ENCODE data around the gene SLC44A5. TPM values are rescaled to one million over a fixed set of nuclear protein-coding genes. Genes with fewer than 3 reads are reported as not detected.
"Not testable (repeated sequence)": the region's sequence is repeated elsewhere in the genome, so short reads cannot be mapped to it uniquely, and the experiment has no call there.

Gene SLC44A5
- polyA plus RNA-seq, 1 donor, result 16.4 TPM

DNA sequence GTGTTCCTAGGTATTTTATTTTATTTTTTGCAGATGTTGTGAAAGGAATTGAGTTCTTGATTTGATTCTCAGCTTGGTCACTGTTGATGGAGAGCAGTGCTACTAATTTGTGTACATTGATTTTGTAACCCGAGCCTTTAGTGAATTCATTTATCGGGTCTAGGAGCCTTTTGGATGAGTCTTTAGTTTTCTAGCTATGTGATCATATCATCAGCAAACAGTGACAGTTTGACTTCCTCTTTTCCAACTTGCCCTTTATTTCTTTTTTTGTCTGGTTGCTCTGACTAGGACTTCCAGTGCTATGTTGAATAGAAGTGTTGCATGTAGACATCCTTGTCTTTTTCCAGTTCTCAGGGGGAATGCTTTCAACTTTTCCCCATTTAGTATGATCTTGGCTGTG lies 337.8 kb downstream of the SLC44A5 start:
- no peak for DNase-seq

DNA sequence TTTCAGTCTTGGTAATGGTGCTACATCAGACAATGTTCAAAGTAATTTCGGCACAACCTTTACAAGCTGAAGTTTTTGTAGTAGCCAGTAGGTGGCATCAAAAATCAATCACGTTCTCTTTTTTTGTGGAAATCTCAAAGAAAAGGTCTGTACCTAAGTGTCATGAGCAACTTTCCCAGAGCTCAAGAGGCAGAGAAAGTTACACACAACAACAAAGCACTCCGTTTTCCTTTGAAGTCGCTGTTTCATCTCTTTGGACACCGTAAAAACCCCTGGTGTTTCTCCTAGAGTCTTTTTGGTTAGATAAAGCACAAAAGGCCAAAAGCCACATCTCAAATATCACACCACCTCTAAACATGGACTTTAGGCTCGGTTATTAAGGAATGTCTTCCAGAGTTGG lies 345.1 kb downstream of the SLC44A5 start:
- peak; percentile 62 for DNase-seq

DNA sequence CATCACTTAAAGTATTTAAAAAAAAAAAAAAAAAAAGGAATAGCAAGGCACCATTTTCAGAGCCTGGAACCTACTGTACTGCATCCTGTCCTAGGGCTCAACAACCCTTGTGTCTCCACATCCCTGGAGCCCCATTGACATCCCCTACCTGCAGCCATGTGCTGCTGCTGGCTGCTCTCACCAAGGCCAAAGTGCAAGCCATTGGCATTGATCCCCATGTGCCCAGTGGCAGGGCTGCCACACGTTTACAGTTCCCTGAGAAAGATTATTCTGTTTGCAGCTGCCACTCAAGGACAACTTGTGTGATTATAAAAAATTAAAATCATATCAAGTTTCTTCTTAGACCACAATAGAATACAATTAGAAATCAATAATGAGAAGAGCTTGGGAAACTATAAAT lies 346.8 kb downstream of the SLC44A5 start:
- no peak for DNase-seq

DNA sequence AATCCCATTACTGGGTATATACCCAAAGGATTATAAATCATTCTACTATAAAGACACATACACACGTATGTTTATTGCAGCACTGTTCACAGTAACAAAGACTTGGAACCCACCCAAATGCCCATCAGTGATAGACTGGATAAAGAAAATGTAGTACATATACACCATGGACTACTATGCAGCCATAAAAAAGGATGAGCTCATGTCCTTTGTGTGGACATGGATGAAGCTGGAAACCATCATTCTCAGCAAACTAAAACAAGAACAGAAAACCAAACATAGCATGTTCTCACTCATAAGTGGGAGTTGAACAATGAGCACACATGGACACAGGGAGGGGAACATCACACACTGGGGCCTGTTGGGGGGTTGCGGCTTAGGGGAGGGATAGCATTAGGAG lies 347.3 kb downstream of the SLC44A5 start:
- DNase-seq, result not testable (repeated sequence)

DNA sequence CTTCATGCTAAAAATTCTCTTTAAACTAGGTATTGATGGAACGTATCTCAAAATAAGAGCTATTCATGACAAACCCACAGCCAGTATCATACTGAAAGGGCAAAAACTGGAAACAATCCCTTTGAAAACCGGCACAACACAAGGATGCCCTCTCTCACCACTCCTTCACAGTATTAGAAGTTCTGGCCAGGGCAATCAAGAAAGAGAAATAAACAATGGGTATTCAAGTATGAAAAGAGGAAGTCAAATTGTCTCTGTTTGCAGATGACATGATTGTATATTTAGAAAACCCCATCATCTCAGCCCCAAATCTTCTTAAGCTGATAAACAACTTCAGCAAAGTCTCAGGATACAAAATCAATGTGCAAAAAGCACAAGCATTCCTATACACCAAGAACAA lies 349.0 kb downstream of the SLC44A5 start:
- DNase-seq, result not testable (repeated sequence)

DNA sequence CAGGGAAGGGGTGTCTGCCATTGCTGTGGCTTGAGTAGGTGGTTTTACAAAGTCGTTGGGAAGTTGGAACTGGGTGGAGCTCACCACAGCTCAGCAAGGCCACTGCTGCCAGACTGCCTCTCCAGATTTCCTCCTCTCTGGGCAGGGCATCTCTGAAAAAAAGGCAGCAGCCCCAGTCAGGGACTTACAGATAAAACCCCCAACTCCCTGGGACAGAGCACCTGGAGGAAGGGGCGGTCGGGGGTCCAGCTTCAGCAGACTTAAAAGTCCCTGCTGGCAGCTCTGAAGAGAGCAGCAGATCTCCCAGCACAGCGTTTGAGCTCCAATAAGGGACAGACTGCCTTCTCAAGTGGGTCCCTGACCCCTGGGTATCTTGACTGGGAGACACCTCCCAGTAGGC lies 352.6 kb downstream of the SLC44A5 start:
- no peak for DNase-seq

DNA sequence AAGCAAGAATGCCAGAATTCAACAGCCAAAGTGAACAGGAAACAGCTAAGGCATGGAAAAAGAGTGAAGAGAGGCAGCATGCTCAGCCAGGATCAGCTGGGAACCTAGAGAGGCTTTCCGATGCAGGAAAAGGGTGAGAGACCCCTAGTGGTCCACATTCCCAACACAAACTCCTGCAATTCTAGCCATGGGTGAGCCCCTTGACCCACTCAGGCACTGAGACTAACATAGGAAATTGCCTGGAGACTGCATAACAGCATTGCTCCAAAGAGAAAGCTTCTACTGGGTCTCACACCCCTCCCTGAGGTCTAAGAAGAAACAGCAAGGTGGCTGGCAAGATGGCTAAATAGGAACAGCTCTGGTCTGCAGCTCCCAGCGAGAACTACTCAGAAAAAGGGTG lies 353.5 kb downstream of the SLC44A5 start:
- no peak for DNase-seq

DNA sequence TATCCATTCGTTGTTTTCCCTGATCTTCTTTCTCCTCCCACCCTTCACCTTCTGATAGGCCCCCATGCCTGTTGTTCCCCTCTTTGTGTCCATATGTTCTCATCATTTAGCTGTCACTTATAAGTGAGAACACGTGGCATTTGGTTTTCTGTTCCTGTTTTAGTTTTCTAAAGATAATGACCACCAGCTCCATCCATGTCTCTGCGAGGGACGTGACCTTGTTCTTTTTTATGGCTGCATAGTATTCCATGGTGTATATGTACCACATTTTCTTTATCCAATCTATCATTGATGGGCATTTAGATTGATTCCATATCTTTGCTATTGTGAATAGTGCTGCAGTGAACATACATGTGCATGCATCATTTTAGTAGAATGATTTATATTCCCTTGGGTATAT lies 360.8 kb downstream of the SLC44A5 start:
- not testable (repeated sequence) for DNase-seq

DNA sequence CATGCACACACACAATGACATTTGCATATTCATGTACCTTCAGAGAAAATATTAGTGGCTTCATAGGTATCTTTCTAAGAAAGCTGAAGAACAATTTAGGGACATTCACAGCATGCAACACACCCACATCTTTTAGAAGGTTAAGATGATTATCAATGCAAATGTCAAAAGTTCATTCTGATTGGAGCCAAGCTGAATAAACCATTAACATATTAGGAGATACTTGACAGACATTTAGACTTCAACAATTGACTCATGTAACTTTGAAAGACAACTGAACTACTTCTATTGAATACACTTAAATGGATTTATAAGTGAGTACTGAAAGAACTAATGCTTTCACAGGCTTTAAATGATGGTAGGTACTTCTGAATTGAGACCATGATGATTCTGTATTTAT lies 365.7 kb downstream of the SLC44A5 start:
- DNase-seq, result no peak

DNA sequence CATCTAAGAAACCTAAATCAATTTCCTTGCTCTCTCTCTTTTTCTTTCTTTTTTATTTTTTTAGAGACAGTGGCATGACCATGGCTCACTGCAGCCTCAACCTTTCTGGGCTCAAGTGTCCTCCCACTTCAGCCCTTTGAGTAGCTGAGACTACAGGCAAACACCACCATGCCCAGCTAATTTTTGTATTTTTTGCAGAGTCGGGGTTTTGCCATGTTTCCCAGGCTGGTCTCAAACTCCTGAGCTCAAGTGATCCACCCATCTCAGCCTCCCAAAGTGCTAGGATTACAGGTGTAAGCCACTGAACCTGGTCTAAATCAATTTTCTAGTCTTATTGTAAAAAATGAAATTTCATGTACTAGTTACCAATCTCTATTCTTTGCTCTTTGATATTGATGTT lies 367.8 kb downstream of the SLC44A5 start:
- DNase-seq, result no peak

DNA sequence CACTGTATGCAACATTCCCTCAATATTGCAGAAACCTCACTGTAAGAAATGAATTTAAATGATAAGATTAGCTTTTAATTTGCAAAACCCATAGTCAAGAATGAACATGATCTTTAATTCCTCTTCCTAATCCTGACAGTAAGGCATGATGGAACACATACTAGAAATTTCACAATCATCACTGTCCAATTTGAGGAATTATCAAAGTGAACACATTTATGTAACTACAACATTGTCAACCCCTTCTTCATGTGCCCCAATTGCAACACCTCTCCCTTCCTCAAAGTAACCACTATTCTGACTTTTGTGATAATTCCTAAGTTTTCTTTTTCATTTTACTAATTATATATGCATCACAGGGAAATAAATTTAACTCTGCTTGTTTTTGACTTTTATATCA lies 373.6 kb downstream of the SLC44A5 start:
- no peak for DNase-seq

DNA sequence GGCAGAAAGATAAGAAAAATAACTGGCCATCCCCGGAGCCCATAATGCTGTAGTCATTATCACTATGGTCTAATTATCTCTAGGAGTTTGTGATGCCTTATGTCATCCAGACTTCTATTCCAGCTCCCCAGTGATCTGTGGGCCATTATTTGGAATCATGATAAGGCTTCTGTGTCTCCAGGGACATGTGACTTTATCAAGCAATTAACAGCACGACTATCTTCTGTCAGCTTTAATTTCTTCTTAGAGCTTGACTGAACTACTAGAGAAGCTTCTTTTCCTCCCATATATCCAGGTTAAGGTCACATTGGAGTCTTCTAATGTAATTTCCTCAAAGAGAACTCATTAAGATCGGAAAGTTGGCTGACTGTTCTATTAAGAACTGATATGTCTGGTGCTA lies 376.4 kb downstream of the SLC44A5 start:
- DNase-seq, result no peak

DNA sequence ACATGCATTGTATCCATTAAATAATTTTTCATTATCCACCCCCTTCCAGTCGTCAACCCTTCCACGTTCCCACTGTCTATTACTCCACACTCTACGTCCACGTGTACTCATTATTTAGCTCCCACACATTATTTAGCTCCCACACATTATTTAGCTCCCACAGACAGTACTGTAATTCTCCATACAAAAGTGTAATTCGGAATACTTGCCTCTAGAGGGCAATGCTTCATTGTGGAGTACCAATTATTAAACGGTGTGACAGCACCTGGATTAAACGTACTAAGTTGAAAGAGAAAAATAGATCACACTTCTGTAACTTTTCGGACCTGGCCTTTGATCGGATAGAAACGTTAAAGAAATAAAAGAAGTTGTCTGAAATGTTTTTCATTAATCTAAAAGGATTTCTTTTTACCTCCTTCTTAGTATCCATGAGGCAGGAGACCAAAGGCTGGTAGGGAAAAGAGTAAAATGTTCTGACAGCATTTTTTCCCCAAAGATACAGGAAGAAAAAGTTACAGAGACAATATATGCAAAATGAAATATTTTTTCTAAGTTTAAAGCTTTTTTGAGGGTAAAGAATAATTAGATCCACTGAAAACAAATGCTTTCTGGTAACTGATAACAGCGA lies 377.5 kb downstream of the SLC44A5 start:
- peak; percentile 30 for DNase-seq

DNA sequence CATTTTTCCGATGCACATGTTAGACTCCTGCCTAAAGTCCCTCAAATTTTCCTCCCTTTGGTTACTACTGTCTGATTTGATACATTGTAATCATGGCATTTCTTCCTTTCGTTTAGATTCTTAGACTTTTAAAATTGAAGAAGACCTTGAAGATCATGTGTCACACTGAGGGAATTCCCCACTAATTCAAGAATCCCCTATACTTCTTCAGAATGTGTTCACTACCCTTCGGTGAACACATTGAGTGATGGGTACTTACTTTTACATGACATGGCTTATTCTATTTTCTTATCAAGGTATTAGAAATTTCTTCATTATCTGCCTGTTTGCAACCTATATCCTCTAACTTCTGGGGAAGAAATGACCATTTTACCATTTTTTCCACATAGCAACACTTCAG lies 390.8 kb downstream of the SLC44A5 start:
- no peak for DNase-seq

DNA sequence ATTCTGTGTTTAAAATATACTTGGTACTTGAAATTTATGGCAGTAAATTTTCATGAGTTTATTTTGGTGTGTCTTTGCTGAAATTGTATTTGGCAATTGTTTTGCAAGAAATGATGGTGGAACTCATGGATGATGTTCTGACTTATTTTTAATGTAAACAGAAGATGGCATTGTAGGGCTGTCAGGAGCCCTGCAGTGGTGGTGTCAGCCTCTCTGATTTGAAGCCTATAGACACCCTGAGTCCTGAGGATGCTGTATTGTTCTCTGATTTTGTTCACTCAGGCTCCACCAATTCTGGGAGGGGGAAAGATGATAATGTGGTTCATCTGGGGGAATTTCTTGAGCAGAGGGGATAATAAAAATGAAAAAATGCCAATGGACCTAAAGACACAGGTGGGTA lies 396.9 kb downstream of the SLC44A5 start:
- DNase-seq, result no peak

DNA sequence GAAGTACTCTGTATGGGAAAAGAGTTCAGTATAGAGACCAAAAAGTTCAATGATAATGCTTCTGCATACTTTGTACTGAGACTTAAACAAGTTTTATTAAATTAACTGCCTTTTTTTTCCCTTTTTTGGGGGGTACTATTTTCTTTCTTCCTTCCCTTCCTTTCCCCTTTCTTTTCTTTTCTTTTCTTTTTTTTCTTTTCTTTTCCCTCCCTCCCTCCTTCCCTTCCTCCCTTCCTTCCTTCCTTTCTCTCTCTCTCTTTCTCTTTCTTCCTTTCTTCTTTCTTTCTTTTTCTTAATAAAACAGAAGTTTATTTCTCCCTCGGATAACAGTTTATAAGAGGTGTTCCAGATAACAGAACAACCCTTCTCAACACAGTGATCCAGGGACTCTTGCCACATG lies 399.3 kb downstream of the SLC44A5 start:
- DNase-seq, result no peak

DNA sequence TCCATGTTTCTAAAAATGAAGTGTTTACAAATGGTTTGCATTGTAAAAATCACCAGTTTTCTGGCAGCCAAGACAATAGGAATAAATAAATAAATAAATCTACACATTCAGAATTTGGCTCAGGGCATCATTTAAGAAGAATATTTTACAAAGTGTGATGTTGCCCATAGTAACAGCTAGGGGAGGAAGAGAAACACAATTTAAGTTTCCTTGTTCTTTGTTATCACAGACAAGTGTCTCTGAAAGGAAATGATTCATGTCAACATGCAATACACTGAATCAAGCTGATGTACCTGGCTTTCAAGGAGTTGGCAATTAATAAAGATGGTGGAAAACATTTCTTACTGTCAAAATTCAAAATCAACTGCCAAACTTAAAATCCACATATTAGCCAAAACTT lies 402.1 kb downstream of the SLC44A5 start:
- no peak for DNase-seq

DNA sequence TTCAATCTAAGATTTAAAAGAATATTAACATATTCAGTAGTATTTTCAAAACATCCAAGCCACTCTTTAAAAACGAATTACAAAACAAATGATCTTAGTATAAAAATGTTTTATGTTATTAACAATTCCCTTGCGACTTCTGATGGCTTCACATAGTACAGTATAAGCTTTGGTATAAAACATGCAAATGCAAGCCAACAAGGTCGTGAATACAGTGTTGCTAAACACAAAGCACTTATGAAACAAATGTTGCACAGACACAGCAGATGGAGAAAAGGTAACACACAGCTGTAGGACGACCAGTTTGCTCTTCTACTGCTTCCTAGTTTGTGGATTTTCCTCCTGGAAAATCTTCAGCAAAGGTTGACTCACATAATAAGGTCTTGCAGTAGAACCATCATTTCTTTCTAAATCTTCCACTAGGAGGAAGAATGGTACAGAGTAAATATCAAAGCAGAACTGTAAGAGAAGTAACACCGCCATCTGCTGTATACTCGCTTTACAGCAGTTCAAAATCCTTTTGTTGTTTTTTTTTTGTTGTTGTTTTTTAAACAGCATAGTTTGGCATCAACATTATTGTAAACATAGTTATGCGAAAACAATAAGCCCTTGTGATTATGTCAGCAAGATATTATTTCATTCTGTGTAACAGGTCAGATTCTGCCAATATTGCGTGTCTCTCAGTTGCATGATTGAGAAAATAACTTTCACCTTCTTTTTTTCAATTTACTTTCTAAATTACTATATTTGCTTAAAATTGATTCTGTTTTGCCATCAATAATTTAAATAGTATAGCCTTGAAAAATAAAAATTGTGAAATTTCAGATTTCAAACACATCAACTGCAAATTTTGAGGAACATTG lies 407.3 kb downstream of the SLC44A5 start:
- DNase-seq, result peak; percentile 29

DNA sequence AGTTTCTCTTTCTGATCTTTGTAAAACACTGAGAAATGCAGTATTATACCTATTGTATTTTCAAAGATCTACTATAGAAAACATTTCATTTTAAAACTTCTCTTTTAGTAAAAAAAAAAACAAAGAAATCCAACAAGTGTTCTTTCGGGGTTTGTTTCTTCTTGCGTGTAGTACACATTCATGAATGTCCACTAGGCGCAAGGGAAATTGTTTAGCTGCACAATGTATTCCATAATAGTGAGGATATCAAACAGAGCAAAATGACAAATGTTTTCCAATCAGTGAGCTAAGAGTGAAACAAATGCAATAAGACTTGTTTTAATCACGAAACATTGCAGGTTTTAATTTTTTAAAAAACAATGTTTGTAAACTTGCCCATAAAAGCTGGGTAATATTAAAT lies 408.2 kb downstream of the SLC44A5 start:
- DNase-seq, result no peak

DNA sequence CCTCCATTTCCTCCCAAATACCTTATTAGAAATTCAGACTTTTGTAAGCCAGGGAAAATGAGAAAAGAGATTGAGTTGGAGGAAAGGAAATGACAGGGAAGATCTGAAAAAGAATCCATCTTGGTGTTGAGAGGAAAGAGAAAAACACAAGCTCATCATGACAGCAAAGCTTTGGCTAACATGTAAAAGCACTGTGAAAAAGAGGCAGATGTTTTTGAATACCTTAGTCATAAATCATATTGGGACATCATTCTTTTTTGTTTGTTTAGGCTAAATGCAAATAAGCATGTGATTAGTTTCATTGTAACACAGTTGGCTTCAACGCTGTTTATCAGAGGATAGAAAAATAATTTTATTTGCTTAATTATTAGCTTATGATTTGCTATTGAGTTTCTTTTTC lies 412.2 kb downstream of the SLC44A5 start:
- DNase-seq, result no peak

DNA sequence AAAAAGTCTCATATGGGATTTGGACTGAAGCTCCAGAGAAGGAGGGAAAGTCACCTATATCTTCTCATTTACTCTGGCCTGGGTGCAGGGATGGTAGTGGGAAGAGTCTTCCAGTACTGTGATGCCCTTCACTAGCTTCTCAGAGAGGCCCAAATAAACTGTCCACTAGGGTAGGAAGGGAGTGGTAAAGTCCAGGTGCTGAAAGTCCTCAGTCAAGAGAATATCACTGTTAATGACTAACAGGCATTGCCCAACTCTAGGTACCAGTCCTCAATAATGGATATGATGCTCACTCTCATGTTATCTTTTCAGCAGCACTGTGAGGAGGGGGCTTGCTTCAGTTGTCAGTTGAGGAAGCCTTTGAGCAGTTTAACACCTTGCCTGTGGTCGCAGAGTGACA lies 412.8 kb downstream of the SLC44A5 start:
- no peak for DNase-seq

DNA sequence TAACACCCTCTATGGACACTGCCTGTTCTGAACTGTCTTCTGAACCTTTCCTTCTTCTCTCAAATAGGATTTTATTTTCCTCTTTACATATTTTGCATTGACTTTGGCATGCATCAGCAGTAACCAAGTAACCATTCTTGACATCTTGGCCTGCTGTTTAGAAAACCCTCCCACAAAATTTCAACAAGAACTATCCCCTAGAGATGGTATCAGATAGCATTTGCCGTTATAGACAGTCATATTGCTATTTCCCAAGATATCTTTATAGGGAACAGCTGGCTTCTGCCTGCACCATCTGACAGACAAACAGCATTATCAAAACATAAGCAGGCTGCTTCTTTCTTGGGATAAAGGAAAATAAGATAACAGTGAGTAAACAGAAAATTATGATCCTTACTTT lies 422.0 kb downstream of the SLC44A5 start:
- DNase-seq, result no peak

DNA sequence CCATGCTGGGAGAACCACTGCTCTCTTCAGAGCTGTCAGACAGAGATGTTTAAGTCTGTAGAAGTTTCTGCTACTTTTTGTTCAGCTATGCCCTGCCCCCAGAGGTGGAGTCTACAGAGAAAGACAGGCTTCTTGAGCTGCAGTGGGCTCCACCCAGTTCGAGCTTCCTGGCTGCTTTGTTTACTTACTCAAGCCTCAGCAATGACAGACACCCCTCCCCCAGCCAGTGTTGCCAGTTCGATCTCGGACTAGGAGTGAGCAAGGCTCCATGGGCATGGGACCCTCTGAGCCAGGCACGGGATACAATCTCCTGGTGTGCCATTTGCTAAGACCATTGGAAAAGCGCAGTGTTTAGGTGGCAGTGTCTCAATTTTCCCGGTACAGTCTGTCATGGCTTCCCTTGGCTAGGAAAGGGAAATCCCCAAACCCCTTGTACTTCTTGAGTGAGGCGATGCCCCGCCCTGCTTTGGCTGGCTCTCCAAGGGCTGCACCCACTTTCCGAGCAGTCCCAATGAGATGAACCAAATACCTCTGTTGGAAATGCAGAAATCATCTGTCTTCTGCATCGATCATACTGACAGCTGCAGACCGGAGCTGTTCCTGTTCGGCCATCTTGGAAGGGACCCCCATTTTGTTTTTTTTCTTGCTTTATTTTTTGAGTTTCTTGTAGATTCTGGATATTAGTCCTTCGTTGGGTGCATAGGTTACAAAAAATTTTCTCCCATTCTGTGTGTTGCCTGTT lies 429.5 kb downstream of the SLC44A5 start:
- not testable (repeated sequence) for DNase-seq

All from left kidney (tissue), 2 donors.